Upper lobe of left lung (tissue), 6 donors: ENCODE data around the gene FIBCD1. TPM values are rescaled to one million over a fixed set of nuclear protein-coding genes. Genes with fewer than 3 reads are reported as not detected.

Experiments used
- ATAC-seq, 2 donors: fragments of 200-7000 bp; cut with Tn5 transposase; one replicate each; pipeline ENCODE4 v1.9.1; 2022; ENCODE audit warnings: mild to moderate bottlenecking in 2 of 2, moderate library complexity in 2 of 2; ENCODE audit not compliant: low FRiP score in 2 of 2
- DNase-seq, 2 donors: peaks; one replicate each; pipeline ENCODE4 v3.0.0-alpha.2; 2019 to 2020
- H3K27ac ChIP-seq, 4 donors: fragments of 200-600 bp; sonication (generic); one replicate each; pipeline ENCODE4 v1.5.1; 2016 to 2019
- H3K27me3 ChIP-seq, 4 donors: fragments of 200-600 bp; sonication (generic); one replicate each; pipeline ENCODE4 v1.5.1; 2017 to 2019
- H3K36me3 ChIP-seq, 4 donors: fragments of 200-600 bp; sonication (generic); one replicate each; pipeline ENCODE4 v1.5.1; 2016 to 2019
- H3K4me1 ChIP-seq, 4 donors: fragments of 200-600 bp; sonication (generic); one replicate each; pipeline ENCODE4 v1.5.1; 2018 to 2019
- H3K4me3 ChIP-seq, 4 donors: fragments of 200-600 bp; sonication (generic); one replicate each; pipeline ENCODE4 v1.5.1; 2017 to 2019; ENCODE audit warnings: mild to moderate bottlenecking in 2 of 4, moderate library complexity in 1 of 4
- H3K9me3 ChIP-seq, 4 donors: fragments of 200-600 bp; sonication (generic); one replicate each; pipeline ENCODE4 v1.5.1; 2018 to 2019
- EP300 ChIP-seq, 4 donors: sonication (generic); formaldehyde crosslinking; IDR thresholded peaks; one replicate each; pipeline ENCODE4 v1.5.1; 2017; ENCODE audit warnings: antibody characterized with exemption in 4 of 4, control low read depth in 2 of 4
- POLR2A ChIP-seq, 4 donors: fragments of 450-650 bp; IDR thresholded peaks; one replicate each; pipeline ENCODE4 v1.5.1; 2016 to 2017; ENCODE audit warnings: antibody characterized with exemption in 4 of 4, mild to moderate bottlenecking in 2 of 4
- POLR2AphosphoS5 ChIP-seq, 2 donors: sonication (generic); formaldehyde crosslinking; IDR thresholded peaks; one replicate each; pipeline ENCODE4 v1.5.1; 2017; ENCODE audit warnings: antibody characterized with exemption in 2 of 2
- WGBS, 2 donors: methylation state at CpG; one replicate each; pipeline ENCODE4 v1.1.5; 2017 to 2018; 5-methylcytosine and 5-hydroxymethylcytosine counted together
- total RNA-seq, 6 donors: library from RNA; depleted of rRNA in 4 of 6; stranded (reverse); fragments of >200 nt in 4 of 6; gene quantifications; one replicate each; pipeline versions ENCODE4 v1.1.0 to v1.2.1, GENCODE V29; 2016 to 2021
- TF ChIP-seq, protein P1 (sequence below), 6 experiments: fragments of 450-650 bp in 4 of 6; fragments of 200-600 bp in 2 of 6; sonication (generic) in 2 of 6; IDR thresholded peaks; one replicate each; pipeline ENCODE4 v1.5.1; 2016 to 2019; ENCODE audit warnings: antibody characterized with exemption in 6 of 6
- donor health status: DM: no; HTN: no; CAD: no; lungs with moderate emphysema.
- donor health status: DM: no; HTN: yes; CAD: no; lungs with severe emphysema.

Gene FIBCD1
- total RNA-seq, 6 donors from 2014 or later = 0.30 to 15.8 (median 4.1) TPM

GRCh38 chr9:130896233-130897014 lies 42.6 kb downstream of the FIBCD1 start, which contains the start of gene QRFP:
Gene QRFP, minus strand, starts transcription at chr9:130896812. Its CDS starts 2,974 bp downstream, at chr9:130893838.
- peaks cover 0 to 10% (median 0%) of the 10 kb centered on the region in 4 donors for H3K4me1 ChIP-seq
- peaks cover 0 to 5% (median 0%) of the 10 kb centered on the region in 4 donors for H3K27me3 ChIP-seq
- TF ChIP-seq POLR2A (IDR thresholded peaks at IDR 0.05) (no peak), POLR2AphosphoS5 (IDR thresholded peaks at IDR 0.05) (no peak), EP300 (IDR thresholded peaks at IDR 0.05) (no peak)
- TF ChIP-seq, protein P1, sequence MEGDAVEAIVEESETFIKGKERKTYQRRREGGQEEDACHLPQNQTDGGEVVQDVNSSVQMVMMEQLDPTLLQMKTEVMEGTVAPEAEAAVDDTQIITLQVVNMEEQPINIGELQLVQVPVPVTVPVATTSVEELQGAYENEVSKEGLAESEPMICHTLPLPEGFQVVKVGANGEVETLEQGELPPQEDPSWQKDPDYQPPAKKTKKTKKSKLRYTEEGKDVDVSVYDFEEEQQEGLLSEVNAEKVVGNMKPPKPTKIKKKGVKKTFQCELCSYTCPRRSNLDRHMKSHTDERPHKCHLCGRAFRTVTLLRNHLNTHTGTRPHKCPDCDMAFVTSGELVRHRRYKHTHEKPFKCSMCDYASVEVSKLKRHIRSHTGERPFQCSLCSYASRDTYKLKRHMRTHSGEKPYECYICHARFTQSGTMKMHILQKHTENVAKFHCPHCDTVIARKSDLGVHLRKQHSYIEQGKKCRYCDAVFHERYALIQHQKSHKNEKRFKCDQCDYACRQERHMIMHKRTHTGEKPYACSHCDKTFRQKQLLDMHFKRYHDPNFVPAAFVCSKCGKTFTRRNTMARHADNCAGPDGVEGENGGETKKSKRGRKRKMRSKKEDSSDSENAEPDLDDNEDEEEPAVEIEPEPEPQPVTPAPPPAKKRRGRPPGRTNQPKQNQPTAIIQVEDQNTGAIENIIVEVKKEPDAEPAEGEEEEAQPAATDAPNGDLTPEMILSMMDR (IDR thresholded peaks at IDR 0.05) = no peak
- no peak for DNase-seq
- ATAC-seq = no peak
- H3K4me3 ChIP-seq = no peak within 1 kb of the TSS
- H3K9me3 ChIP-seq = no peaks in the 10 kb centered on the region
- peaks cover 0 to 22% (median 4%) of the 10 kb centered on the region in 4 donors for H3K36me3 ChIP-seq
- 79% methylated on average over 22 of the region's 27 CpGs; no CpG with 5 or more reads in 1 of the 2 donors for WGBS, 2 donors
- H3K27ac ChIP-seq = no peak within 1 kb of the TSS

GRCh38 chr9:130895481-130896232 lies 43.4 kb downstream of the FIBCD1 start:
- H3K27me3 ChIP-seq = peaks cover 0 to 5% (median 0%) of the 10 kb centered on the region in 4 donors
- DNase-seq (no peak), ATAC-seq (peak in 1 of 2 donors; percentile 1)
- H3K4me3 ChIP-seq = no peak overlapping the region
- no peak for TF ChIP-seq EP300 (IDR thresholded peaks at IDR 0.05)
- no peak for TF ChIP-seq POLR2A (IDR thresholded peaks at IDR 0.05)
- TF ChIP-seq, protein P1 (IDR thresholded peaks at IDR 0.05) = no peak
- TF ChIP-seq POLR2AphosphoS5 (IDR thresholded peaks at IDR 0.05) = no peak
- peaks cover 0 to 30% (median 4%) of the 10 kb centered on the region in 4 donors for H3K36me3 ChIP-seq
- H3K27ac ChIP-seq = no peak overlapping the region
- H3K4me1 ChIP-seq = peaks cover 0 to 10% (median 0%) of the 10 kb centered on the region in 4 donors
- H3K9me3 ChIP-seq = no peaks in the 10 kb centered on the region
- 63 to 71% methylated on average over 11 to 17 of the region's 24 CpGs for WGBS, 2 donors

DNA sequence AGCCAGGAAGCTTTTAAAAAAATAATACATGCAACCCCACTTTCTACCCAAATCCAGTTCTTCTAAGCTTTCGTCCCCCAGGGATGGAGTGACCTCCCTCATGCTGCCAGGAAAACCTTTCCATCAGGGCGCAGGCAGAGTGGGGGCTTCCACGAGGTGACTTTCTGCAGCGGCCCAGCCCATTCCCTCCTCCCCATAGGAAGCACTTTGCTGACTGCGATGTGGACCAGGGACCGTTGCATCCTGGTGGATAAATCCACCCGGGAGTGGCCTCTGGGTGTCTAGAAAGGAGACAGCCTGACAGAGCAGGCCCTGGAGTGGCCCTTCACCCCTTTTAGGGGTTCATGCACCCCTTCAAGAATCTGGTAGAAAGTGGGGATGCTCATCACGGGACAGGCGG lies 44.0 kb downstream of the FIBCD1 start:
- no peak overlapping the region for H3K4me3 ChIP-seq
- WGBS, 2 donors = 74 to 86% methylated on average over 7 of the region's 9 CpGs
- ATAC-seq (no peak), DNase-seq (no peak)
- no peaks in the 10 kb centered on the region for H3K9me3 ChIP-seq
- peaks cover 0 to 36% (median 9%) of the 10 kb centered on the region in 4 donors for H3K36me3 ChIP-seq
- TF ChIP-seq, protein P1 (IDR thresholded peaks at IDR 0.05) = no peak
- TF ChIP-seq POLR2A (IDR thresholded peaks at IDR 0.05) (no peak), EP300 (IDR thresholded peaks at IDR 0.05) (no peak), POLR2AphosphoS5 (IDR thresholded peaks at IDR 0.05) (no peak)
- H3K27ac ChIP-seq = no peak overlapping the region
- H3K27me3 ChIP-seq = peaks cover 0 to 5% (median 0%) of the 10 kb centered on the region in 4 donors
- peaks cover 0 to 10% (median 0%) of the 10 kb centered on the region in 4 donors for H3K4me1 ChIP-seq

DNA sequence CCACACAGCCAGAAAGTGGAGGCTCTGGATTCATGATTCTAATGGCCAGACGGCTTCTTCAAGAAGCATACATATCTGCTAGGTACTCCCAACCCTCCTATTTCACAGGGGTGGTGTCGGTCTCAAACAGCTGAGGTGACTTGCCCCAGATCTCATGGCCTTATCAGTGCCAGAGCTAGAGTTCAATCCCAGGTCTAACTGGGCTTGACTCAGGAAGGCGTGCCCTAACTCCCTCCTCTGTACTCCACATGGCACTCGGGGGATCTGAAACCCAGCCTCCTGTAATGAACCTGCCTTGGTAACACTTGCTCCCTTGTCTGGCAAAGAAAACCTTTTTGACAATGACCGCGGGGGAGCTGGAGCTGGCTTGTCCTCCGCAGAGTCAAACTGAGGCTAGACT lies 44.5 kb downstream of the FIBCD1 start:
- WGBS, 2 donors = 87 to 100% methylated on average over 2 to 6 of the region's 7 CpGs
- H3K27ac ChIP-seq = no peak overlapping the region
- no peak for ATAC-seq
- TF ChIP-seq POLR2AphosphoS5 (IDR thresholded peaks at IDR 0.05) = no peak
- no peak for TF ChIP-seq EP300 (IDR thresholded peaks at IDR 0.05)
- TF ChIP-seq POLR2A (IDR thresholded peaks at IDR 0.05) = no peak
- TF ChIP-seq, protein P1 (IDR thresholded peaks at IDR 0.05) = no peak
- peaks cover 0 to 10% (median 0%) of the 10 kb centered on the region in 4 donors for H3K4me1 ChIP-seq
- no peak overlapping the region for H3K4me3 ChIP-seq
- DNase-seq = no peak
- H3K36me3 ChIP-seq = peaks cover 0 to 41% (median 12%) of the 10 kb centered on the region in 4 donors
- no peaks in the 10 kb centered on the region for H3K9me3 ChIP-seq
- H3K27me3 ChIP-seq = peaks cover 0 to 5% (median 0%) of the 10 kb centered on the region in 4 donors
